ENCODE data around the gene SDC1.

SDC1 gene

DNA sequence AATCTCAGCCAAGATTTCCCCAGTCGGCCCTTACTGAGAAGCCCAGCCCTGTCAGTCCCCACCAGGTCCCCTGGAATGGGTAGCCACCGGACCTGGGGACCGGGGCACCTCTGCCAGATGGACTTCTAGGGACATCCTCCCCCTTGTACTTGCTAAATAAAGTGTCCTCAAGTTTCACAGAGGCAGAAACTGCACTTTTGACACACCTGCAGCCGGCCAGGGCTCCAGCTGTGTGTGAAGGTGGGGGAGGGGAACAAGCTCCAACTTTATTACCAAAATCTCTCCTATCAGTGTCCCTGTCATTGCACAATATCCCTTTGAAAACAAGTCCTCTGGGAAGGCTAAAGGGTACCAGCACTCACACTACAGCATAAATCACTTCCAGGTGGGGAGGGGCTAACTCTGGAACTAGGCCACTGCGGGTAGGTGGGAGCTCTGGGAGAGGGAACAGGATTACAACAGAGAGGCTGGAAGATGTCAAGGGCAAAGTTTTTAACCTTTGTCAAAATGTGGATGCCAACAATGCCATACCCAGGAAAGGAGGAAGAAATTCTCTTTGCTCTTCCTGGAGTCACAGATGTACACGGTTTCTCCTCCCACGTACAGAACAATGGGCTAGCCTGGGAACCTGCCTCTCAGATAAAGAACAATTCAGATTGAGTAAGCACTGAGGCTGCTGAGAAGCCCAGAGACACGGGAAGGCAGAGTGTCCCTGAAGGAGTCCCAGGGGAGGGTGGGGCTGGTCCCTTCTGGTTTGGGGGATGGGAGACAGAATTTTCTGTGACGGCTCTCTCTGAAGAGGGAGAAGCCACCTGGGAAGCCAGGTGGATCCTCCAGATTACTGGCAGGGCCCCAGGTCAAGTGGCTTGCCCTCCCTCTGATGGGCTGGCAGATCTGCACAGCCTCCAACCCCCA is 11.0 kb downstream of the SDC1 start:
- peak; percentile 77 for DNase-seq

DNA sequence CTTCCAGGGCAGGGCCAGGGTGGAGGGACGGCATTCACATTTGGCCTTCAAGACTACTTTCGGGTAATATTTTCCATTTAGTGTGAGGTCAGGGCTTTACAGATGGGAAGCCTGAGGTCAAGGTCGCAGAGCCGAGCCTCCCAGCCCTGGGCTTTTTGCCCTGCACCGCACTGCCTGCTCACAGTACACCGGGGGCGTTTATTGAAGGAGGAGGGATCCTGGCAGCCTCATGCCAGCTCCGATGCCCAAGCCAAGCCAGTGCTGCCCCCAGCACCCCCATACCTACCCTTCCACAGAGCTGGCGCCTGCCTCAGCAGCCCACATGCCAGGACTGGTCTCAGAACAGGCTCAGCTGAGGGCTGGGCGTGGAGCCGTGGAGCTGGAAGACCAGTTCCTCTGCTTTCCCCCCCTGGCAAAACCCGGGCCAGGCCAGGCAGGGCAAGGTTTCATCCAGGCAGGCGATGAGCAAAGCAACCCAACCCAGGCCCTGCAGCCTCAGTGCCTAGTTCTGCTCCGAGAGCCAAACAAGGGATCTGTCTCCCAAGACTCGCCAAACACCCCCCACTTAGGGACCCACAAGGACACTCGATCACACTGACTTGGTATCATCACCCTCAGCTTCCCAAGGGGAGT is 11.9 kb downstream of the SDC1 start:
- DNase-seq, result no peak

DNA sequence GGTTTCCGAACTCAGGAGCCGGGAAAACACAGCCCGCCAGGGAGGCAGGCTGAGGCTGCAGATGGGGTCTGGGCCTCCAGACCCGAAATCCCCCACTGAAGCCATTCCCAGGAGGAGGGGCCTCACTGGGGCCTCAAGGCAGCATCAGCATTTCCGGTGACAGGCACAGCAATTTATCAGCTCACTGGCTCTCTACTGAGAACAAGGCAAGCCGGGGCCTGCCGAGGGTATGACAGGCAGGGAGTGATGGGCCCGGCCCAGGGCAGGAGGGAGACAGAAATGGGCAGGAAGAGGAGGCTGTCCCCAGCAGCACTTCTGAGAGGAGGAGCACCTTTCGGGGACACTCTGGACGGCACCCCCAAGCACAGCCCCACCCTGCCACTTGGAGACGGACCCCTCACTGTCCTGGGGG is 12.5 kb downstream of the SDC1 start:
- DNase-seq, result no peak

DNA sequence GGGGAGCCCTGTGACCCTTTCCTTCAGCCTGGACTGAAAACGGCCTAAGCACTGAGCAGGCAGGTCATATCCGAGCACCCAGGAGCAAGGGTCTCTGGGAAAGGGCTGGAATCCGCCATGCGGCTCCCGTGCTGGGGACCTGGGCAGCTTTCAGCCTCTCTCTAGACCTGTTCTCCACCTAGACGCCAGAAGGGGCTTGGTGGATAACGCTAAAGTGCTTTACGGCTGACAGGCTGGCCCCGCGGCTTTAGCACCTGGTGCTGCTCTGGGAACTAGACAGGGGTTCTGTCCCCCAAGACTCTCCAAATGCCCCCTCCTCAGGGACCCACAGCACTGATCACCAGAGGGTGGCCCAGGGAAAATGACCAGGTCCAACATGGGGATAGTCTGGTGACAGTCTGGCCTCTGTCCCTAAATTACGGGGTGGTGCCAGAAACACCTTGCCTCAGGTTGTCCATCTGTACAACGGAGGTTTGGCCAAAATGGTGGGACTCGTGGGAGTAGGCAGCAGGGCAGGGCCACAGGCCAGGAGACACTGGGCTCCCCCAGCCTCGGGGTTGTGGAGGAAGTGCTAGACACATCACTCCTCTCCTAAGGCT is 13.0 kb downstream of the SDC1 start:
- no peak for DNase-seq

DNA sequence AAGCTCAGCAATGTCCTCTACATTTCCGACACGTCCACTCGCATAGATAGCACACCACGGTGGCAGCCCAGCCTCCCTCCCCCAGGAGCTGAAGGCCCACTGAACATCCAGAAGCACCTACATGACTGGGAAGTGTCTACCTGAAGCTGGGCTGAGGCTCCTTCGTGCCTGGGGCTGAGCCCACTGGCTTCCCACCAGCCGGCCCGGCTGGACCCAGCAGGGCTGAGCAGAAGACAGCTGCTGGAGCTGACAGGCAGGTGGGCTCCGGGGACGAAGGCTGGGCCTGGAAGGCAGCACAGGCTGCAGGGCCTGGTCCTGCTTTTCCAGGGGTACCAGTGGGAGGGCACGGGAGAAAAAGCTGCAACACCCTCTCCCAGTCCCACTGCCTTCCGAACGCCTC is 13.5 kb downstream of the SDC1 start:
- no peak for DNase-seq

DNA sequence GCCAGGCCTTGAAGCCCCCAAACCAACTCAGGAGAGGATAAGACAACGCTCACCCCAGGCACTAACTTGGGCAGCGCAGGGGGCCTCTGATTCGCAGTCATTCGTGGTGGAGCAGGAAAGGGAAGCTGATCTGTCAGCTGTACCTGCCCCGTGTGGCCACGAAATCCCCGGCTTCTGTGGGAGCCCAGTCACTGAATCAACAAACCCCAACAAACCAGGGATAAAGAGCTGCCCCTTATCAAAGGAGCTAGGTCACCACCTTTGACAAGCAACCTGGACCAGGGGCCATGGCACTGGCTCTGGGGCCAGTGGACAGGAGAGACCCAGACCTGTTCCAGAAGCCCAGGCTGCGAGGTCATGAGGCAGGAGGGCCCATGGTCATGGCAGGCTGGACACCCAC is 14.5 kb downstream of the SDC1 start:
- no peak for DNase-seq

DNA sequence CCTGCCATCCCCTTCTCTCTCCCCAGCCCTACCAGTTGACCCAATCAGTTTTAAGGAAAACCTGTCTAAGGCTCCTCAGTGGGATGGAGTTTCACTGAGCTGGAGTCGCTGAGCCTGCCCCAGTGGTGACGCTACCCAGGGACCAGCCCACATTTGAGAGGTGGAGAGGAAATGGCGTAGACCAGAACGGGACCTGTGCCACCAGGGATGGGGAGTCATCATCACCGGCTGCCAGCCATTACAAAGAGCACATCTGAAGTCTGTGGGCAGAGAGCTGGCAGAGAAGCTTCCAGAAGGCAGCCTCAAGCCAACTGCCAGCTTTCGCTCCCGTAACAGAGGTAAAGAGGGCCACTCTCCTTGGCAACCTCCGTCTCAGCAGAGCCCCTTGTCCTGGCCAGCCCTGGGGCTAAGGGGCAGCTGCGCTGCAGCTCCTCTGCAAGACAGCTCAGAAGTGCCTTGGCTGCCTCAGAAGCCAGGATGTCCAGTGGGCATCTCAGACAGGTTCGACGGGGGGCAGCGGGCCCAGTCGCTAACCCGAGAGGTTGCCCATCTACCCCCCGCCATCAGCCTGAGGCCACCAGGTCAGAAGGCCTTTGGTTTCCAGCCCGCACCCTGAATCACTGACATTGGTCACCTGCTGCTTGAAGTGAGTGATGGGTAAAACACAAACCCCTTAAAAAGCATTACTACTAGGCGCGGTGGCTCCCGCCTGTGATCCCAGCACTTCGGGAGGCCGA is 15.4 kb downstream of the SDC1 start:
- no peak for DNase-seq

DNA sequence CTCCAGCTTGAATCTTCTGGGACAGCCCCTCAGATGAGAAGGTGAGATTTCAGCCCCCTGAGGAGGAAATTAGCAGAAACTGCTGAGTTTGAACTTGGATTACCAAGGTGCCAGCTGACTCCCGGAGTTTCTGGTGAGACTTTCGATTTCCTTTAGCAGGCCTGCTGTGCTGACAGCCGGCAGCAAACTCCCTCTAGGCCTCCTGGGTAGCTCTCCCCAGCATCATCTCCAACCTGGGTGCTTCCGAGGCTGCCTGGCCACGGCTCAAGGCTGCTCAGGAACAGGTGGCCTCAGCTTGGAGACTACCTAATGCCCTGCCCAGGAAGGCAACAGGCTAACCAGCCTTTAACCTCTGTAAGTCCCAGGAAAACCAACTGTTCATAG is 16.5 kb downstream of the SDC1 start:
- DNase-seq, result no peak

DNA sequence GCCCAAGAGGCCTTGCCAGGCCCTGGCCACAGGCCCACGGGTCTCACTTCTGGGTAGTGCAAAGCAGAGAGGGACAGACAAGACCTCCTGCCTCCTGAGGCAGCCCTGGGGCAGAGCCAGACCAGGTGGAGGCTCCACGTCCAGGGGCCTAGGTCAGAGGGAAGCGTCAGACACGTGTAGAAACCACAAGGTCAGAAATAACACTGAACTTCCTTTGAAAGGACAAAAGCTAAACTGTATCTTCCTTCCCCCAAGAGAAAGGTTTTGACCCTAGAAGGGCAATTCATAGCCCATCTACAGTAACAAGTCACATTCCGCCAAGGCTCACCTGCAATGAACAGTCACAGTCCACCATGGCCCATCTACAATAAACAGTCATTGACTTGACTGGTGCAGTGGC is 17.9 kb downstream of the SDC1 start:
- no peak for DNase-seq

DNA sequence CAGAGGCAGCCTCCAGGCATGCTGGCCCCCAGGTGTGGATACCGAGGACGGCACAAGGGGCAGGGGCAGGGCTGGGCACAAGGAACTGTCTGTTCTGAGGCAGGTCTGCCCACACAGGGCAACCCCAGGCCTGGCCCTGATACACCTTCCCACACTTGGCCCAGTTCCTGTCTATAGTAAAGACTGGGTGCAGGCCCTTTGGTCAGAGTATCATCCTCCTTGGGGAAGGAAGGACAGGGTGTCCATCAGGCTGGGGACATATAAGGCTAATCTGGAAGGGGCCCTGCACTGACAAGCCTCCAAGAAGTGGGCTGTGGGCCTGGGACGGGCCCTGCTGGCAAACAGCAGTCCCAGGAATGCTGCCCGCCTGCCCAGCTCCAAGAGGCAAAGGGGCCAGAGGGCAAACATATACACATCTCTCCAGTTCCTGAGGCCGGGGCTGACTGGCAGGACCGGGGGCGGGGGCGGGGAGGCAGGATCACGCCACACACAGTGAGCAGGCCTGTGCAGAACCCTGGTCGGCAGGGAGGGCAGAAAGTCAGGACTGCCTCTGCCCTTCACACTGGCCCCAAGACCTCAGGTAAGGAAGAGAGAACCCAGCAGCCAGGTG is 18.9 kb downstream of the SDC1 start:
- no peak for DNase-seq

DNA sequence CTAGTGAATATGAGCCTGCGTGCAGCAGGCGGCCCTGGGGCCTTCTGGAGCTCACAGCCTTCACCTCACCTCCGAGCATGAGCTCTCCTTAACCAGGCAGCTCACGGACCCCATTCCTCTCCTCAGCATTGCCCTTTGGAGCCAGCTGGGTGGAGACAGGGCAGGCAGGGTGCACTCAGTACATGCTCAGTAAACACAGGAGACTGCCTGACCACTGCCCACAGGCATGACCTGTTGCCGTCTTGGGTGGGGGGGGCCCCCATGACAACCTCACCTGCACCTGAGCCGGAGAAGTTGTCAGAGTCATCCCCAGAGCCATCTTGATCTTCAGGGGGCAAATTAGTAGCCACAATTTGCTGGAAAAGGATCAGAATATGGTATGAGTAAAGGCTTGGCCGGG is 19.9 kb downstream of the SDC1 start:
- DNase-seq, result no peak

DNA sequence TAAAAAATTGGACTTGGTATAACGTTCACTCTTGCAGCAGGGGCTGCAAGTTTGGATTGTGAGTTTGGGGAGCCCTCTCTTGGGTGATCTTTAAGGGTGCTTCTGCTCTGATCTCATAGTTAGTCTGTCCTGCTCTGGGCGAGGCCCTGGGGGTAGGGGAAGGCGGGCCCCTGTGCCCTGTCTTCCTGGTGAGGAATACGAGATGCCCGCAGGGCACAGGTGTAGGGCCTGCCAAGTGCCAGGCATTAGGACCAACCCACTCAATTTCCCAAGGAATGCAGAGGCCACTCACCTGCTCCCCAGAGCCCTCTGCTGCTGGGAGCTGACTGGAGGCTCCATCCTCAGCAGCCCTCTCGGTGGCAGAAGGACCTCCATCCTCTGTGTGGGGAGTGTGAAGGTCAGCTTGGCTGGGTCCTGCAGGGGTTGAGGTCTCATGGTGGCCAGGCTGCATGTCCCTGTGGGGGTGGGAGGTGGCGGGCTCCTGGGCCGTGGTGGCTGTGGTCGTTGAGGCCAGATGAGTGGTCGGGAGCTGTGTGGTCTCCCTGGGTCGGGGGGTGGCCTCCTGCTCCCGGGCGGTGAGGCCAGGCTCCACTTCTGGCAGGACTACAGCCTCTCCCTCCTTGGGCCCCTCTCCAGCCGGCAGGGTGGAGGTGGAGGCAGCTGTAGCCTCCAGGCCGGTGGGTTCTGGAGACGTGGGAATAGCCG is 21.3 kb downstream of the SDC1 start:
- no peak for DNase-seq

DNA sequence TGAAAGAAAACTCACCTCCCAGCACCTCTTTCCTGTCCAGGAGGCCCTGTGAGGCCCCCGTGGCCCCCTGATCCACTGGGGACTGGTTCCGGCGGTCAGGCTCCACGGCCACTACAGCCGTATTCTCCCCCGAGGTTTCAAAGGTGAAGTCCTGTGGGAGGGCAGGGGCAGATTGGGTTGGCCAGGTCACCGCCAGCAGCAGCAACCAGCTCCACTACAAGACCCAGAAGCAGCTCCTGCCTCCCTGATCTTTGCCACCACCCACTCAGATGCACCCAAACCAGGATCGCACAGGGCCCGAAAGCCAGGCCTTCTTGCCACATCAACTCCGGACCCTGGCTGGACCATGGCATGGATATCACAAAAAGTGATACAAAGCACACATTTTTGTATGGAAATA is 21.9 kb downstream of the SDC1 start:
- DNase-seq, result no peak

DNA sequence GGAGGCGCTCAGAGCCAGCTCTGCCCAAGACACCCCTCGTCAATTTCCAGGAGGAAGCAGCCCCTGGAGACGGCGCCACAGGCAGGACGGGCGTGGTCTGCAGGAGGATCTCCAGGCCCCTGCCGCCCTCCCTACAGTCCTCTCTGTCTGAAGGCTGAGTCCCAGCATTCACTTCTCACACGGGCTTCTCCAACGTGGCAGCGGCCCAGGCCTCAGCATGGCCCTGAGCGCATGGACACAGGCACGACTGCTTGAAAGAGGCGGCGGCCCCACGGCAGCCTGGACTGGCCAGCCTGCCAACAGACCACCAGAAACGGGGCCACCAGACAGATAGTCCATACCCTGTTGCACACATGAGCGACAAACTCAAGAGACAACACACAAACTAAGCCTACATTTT is 23.3 kb downstream of the SDC1 start:
- no peak for DNase-seq

DNA sequence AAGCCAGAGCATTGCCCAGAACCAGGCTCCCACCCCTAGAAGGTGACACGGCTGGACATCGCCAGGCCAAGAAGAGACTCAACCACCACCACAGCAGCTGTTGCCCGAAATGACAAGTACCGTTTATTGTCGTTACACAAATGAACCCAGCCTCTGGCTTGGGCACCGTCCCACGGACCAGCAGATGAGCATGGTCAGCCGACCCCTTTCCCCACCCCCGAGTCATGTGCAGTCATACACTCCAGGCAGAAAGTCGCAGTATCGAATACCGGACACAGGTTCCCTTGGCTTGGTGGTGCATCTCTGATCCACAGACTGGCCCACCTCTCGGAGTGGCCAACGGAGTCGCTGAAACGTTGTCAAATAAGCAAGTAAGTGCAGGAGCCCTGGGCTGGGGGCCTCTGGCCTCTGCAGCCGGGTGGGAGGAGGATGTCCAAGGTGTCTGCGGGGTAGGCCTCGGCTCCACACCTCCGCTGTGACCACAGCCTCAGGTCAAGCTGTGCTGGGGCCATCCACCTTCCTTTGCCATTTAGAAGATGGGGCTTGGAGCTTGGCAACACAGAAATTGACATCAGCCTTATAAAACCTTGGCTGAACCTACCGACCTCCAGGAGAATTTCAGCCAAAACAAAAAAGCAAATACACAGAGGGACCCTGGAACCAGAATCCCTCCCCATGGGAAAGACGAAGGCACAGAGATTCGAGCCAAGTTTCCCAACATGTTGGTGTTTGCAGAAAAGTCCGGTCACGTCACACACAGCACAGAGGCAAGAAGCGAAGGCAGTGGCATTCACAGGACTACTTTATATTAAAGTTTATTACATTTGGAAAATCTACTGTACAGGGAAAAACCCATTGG is 24.0 kb downstream of the SDC1 start:
- no peak for DNase-seq

DNA sequence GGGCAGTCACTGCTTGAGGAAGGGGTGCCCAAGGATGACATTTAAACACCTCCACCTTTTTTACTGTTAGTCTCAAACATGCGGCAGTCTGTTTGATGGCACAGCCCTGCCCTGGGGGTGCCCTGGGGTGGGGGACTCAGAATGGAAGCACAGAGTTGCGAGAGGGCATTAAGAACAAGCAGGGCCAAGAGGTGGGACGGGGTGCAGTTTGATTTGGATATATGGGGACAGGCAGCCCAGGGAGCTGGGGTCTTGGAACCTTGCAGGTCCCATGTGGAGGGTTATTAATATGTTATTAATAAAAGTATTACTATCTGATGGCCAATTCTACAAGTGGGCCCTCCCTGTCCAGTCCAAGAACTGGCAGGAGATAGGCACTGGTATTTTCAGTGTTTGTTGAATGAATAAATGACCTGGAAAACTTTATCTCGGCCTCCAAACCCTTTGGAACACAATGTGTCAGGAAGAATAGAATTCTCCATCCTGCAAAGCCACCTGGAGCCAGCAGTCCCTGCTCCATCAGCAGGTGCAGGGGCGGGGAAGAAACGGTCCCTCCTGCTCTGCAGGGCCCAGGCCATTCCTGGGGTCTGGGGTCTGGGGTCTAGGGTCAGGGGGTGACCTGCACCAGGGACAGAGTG is 25.2 kb downstream of the SDC1 start:
- DNase-seq, result no peak

DNA sequence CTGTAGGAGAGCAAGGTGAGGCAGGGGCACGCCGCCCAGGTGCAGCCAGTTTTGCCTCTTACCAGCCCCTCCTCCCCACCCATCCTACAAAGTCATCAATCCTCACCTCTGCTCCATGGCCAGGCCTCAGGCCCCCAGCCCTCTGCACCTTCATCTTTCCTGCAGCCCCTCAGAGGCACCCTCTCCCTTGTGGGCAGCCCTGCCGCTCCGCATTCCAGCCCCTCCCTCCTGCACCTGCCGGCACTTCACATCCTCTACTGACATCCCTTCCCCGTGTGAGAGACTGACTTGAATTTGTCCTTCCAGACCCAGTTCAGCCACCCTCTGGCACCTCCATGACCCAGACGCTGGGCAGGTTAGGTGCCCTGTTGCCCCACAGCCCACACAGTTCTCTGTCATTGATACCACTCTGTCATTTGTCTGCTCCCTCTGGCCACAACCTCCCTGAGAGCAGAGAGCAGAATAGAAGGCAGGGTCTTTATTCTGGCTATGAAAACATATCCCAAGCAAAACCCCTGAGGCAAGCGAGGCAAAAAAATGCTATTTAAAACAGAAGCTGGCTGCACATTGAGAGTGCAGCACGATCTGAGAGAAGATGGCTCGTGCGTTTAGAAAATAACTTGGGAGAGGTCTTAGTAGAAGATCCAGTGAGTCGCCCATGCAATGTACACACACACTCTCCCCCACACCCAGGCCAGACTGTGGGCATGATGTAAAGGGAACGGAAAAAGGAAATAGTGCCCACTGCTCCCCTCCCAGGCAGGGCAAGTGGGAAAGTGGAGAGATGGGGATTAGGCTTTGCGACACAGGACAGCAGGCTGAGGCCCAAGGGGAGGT is 25.9 kb downstream of the SDC1 start:
- DNase-seq, result peak; percentile 7

DNA sequence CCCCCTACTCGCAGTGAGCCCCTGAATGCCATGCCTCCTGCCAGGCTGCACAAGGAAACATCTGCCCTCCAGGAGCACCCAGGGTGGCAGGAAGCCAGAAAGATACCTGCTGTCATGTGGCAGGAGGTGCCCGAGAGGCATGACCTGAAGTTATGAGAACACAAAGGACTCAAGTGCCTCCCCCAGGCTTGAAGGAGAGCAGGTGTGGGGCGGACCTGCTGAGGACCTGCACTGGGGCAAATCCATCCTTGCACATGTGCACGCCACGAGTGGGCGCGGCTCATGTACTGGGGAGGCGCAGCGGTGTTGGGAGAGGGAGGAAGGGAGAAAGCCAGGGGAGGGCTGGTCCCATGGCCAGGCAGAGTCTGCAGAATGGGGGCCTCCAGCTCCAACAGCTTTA is 26.9 kb downstream of the SDC1 start:
- peak; percentile 82 for DNase-seq

DNA sequence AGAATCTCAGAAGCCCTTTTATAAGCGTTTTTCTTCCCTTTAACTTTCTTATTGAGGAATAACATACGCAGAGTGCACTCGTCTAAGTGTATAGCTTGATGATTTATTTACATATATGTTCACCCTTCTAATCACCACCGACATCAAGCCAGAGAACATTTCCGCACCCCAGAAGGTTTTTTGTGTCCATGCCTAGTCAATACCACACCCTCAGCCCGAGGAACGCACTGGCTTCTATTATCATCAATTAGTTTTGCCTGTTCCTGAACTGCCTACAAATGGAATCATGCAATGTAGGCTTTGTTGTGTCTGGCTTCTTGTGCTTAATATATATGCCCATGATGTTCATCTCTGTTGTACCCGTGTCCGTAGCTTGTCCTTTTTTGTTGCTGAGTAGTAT is 27.7 kb downstream of the SDC1 start:
- no peak for DNase-seq

DNA sequence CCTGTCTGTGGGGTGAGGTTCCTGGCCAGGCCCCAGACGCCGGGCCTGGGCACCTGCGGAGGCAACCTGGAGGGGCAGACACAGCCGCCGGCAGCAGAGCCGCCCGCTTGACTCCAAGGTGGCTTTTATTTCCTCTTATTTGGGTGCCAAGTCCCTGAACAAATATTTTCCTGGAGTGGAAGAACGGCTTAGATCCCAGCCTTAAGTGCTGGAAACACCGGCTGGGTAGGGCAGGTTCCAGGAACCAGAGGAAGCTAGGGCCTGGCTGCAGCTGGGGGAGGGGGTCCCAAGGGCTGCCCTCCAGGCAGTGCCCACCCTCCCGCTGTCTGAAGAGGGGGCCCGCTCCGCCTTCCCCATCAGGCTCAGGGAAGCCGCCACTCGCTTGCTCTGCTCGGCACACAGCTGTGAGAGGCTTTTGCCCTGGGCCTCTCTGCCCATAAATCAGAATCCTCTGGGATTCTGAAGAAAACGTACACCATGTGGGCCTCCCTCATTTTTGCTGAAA is 28.2 kb downstream of the SDC1 start:
- DNase-seq, result peak; percentile 67
